ENCODE measurements around the gene IGF1.

The IGF1 gene

GRCh38 chr12:102480406-102480805 is at the start of gene IGF1:
Gene IGF1, minus strand, starts transcription at chr12:102480563. Its CDS starts 182 bp downstream, at chr12:102480381.
- no peak for DNase-seq (ENCODE audit: low spot score)

- no peak for DNase-seq (ENCODE audit: low spot score)
Measured at GRCh38 chr12:102528111-102528510, 47.7 kb upstream of the IGF1 start.

- DNase-seq (ENCODE audit: low spot score) = no peak
Measured at GRCh38 chr12:102527171-102527720, 46.9 kb upstream of the IGF1 start.

GRCh38 chr12:102526656-102527055 is 46.3 kb upstream of the IGF1 start:
- no peak for DNase-seq (ENCODE audit: low spot score)

- DNase-seq (ENCODE audit: low spot score) = no peak
Measured at GRCh38 chr12:102522768-102523167, 42.4 kb upstream of the IGF1 start.

- DNase-seq (ENCODE audit: low spot score) = no peak
Measured at GRCh38 chr12:102521662-102522277, 41.4 kb upstream of the IGF1 start.

GRCh38 chr12:102518871-102519270 is 38.5 kb upstream of the IGF1 start:
- no peak for DNase-seq (ENCODE audit: low spot score)

GRCh38 chr12:102514696-102515095 is 34.3 kb upstream of the IGF1 start:
- no peak for DNase-seq (ENCODE audit: low spot score)

- DNase-seq (ENCODE audit: low spot score) = no peak
Measured at GRCh38 chr12:102513739-102514138, 33.4 kb upstream of the IGF1 start.

GRCh38 chr12:102513272-102513671 is 32.9 kb upstream of the IGF1 start:
- DNase-seq (ENCODE audit: low spot score) = no peak

- DNase-seq (ENCODE audit: low spot score) = no peak
Measured at GRCh38 chr12:102512523-102512922, 32.2 kb upstream of the IGF1 start.

- DNase-seq (ENCODE audit: low spot score) = no peak
Measured at GRCh38 chr12:102511575-102511974, 31.2 kb upstream of the IGF1 start.

- DNase-seq (ENCODE audit: low spot score) = no peak
Measured at GRCh38 chr12:102510463-102510862, 30.1 kb upstream of the IGF1 start.

- DNase-seq (ENCODE audit: low spot score) = no peak
Measured at GRCh38 chr12:102510031-102510430, 29.7 kb upstream of the IGF1 start.

GRCh38 chr12:102509123-102509626 is 28.8 kb upstream of the IGF1 start:
- no peak for DNase-seq (ENCODE audit: low spot score)

GRCh38 chr12:102508052-102508451 is 27.7 kb upstream of the IGF1 start:
- DNase-seq (ENCODE audit: low spot score) = no peak

- no peak for DNase-seq (ENCODE audit: low spot score)
Measured at GRCh38 chr12:102507301-102507700, 26.9 kb upstream of the IGF1 start.

- DNase-seq (ENCODE audit: low spot score) = no peak
Measured at GRCh38 chr12:102504871-102505270, 24.5 kb upstream of the IGF1 start.

- DNase-seq (ENCODE audit: low spot score) = no peak
Measured at GRCh38 chr12:102504280-102504679, 23.9 kb upstream of the IGF1 start.

- DNase-seq (ENCODE audit: low spot score) = no peak
Measured at GRCh38 chr12:102503831-102504230, 23.5 kb upstream of the IGF1 start.

- DNase-seq (ENCODE audit: low spot score) = no peak
Measured at GRCh38 chr12:102503056-102503681, 22.8 kb upstream of the IGF1 start.

- no peak for DNase-seq (ENCODE audit: low spot score)
Measured at GRCh38 chr12:102501773-102502172, 21.4 kb upstream of the IGF1 start.

- DNase-seq (ENCODE audit: low spot score) = no peak
Measured at GRCh38 chr12:102498471-102498870, 18.1 kb upstream of the IGF1 start.

GRCh38 chr12:102497743-102498142 is 17.4 kb upstream of the IGF1 start:
- no peak for DNase-seq (ENCODE audit: low spot score)
